GM18498 (cell line): ENCODE measurements around the gene GRIN1.

Experiments used
- ATAC-seq: cut with Tn5 transposase; IDR thresholded peaks from one replicate; pipeline ENCODE4 v1.9.1; 2021; ENCODE audit warnings: mild to moderate bottlenecking, moderate library complexity; ENCODE audit not compliant: unreplicated experiment

GRIN1 gene

GRCh38 chr9:137173796-137174664 is 35.1 kb downstream of the GRIN1 start:
- no peak for ATAC-seq

- no peak for ATAC-seq
Observed at GRCh38 chr9:137174722-137175293, 35.9 kb downstream of the GRIN1 start.

GRCh38 chr9:137175345-137175961 is 36.5 kb downstream of the GRIN1 start:
- no peak for ATAC-seq

- ATAC-seq, result no peak
Observed at GRCh38 chr9:137176302-137177182, 37.6 kb downstream of the GRIN1 start.

GRCh38 chr9:137178201-137178938 is 39.4 kb downstream of the GRIN1 start:
- no peak for ATAC-seq

- ATAC-seq, result no peak
Observed at GRCh38 chr9:137178939-137179630, 40.1 kb downstream of the GRIN1 start.

GRCh38 chr9:137179761-137180160 is 40.8 kb downstream of the GRIN1 start:
- ATAC-seq, result no peak

- ATAC-seq, result no peak
Observed at GRCh38 chr9:137180491-137180890, 41.5 kb downstream of the GRIN1 start.

GRCh38 chr9:137181680-137182079 is 42.7 kb downstream of the GRIN1 start:
- ATAC-seq, result no peak

GRCh38 chr9:137182836-137183235 is 43.9 kb downstream of the GRIN1 start:
- ATAC-seq, result no peak

- no peak for ATAC-seq
Observed at GRCh38 chr9:137183980-137184595, 45.1 kb downstream of the GRIN1 start.

GRCh38 chr9:137184881-137185660 is 46.1 kb downstream of the GRIN1 start:
- no peak for ATAC-seq

GRCh38 chr9:137185921-137186320 is 47.0 kb downstream of the GRIN1 start:
- ATAC-seq, result no peak

- ATAC-seq, result no peak
Observed at GRCh38 chr9:137186385-137186784, 47.4 kb downstream of the GRIN1 start.

GRCh38 chr9:137187386-137187785 is 48.4 kb downstream of the GRIN1 start:
- no peak for ATAC-seq

- no peak for ATAC-seq
Observed at GRCh38 chr9:137188086-137188489, 49.1 kb downstream of the GRIN1 start.

GRCh38 chr9:137188490-137189296 is 49.7 kb downstream of the GRIN1 start, which contains the start of the genes ANAPC2 and SSNA1:
ANAPC2 (minus strand) TSS chr9:137188560; CDS start chr9:137188532, 28 bp downstream.
SSNA1 (plus strand) TSS chr9:137188676; CDS start chr9:137188727, 51 bp downstream.
- peak; percentile 79 for ATAC-seq
